IMR-90 (cell line): ENCODE data around the gene GPRC5C. TPM values are rescaled to one million over a fixed set of nuclear protein-coding genes. Genes with fewer than 3 reads are reported as not detected.

Experiments used
- ATAC-seq: fragments of 200-7000 bp; cut with Tn5 transposase; 2 replicates; pipeline ENCODE4 v1.9.1; 2020; ENCODE audit warnings: low read depth, mild to moderate bottlenecking, moderate library complexity
- BruUV-seq: library from RNA; stranded (reverse); fragments of 400-500 nt; replicated peaks from 2 replicates; lab custom pipeline; 2021; lab: Mats Ljungman, UMichigan
- CTCF ChIA-PET: fragments of 300-600 bp; formaldehyde crosslinking; extraction: SDS; loops from one replicate; lab custom pipeline; 2021; ENCODE audit warnings: antibody characterized with exemption; lab: Yijun Ruan, JAX
- POLR2A ChIA-PET: fragments of 300-600 bp; sonication (Branson Sonifier 250); formaldehyde crosslinking; loops from one replicate; lab custom pipeline; 2022; ENCODE audit warnings: antibody characterized with exemption; ENCODE audit not compliant: unreplicated experiment; lab: Charles Lee
- DNase-seq: peaks from one replicate; pipeline ENCODE4 v3.0.0; 2013
- H2AFZ ChIP-seq: replicated peaks from 2 replicates; pipeline ENCODE3; 2013; ENCODE audit warnings: low read length, mild to moderate bottlenecking; ENCODE audit not compliant: poor library complexity
- H2AK5ac ChIP-seq: 2 replicates; pipeline ENCODE4 v1.6.1; 2013; ENCODE audit warnings: low read depth, low read length, inconsistent platforms
- H2AK9ac ChIP-seq: replicated peaks from 2 replicates; pipeline ENCODE3; 2013; ENCODE audit warnings: mild to moderate bottlenecking, low read depth, low read length, moderate library complexity; ENCODE audit not compliant: poor library complexity
- H2BK120ac ChIP-seq: 2 replicates; pipeline ENCODE4 v1.6.1; 2013; ENCODE audit warnings: low read depth, low read length, inconsistent platforms
- H2BK15ac ChIP-seq: 3 replicates; pipeline ENCODE4 v1.6.1; 2013; ENCODE audit warnings: low read depth, low read length, inconsistent platforms
- H2BK20ac ChIP-seq: 2 replicates; pipeline ENCODE4 v1.6.1; 2013; ENCODE audit warnings: low read depth, mild to moderate bottlenecking, inconsistent platforms, low read length, moderate library complexity
- H2BK5ac ChIP-seq: 2 replicates; pipeline ENCODE4 v1.6.1; 2013; ENCODE audit warnings: mild to moderate bottlenecking, low read depth, low read length, inconsistent platforms; ENCODE audit not compliant: poor library complexity, severe bottlenecking
- H3K14ac ChIP-seq: replicated peaks from 2 replicates; pipeline ENCODE4 v1.6.1; 2013; ENCODE audit warnings: low read depth, low read length, inconsistent platforms
- H3K18ac ChIP-seq: 2 replicates; pipeline ENCODE4 v1.6.1; 2013; ENCODE audit warnings: low read depth, low read length, control low read depth
- H3K23ac ChIP-seq: 2 replicates; pipeline ENCODE4 v1.6.1; 2013; ENCODE audit warnings: low read depth, low read length, inconsistent platforms
- H3K27ac ChIP-seq: 2 replicates; pipeline ENCODE4 v1.5.1; 2013; ENCODE audit warnings: mild to moderate bottlenecking, control low read depth, low read length; ENCODE audit not compliant: insufficient read depth
- H3K27me3 ChIP-seq: 2 replicates; pipeline ENCODE4 v1.6.1; 2013; ENCODE audit warnings: low read length; ENCODE audit not compliant: control insufficient read depth, insufficient read depth
- H3K36me3 ChIP-seq: 2 replicates; pipeline ENCODE4 v1.6.1; 2013; ENCODE audit warnings: low read length, mixed read lengths; ENCODE audit not compliant: control insufficient read depth, insufficient read depth
- H3K4ac ChIP-seq: 2 replicates; pipeline ENCODE4 v1.6.1; 2013; ENCODE audit warnings: low read depth, low read length, inconsistent platforms
- H3K4me1 ChIP-seq: 2 replicates; pipeline ENCODE4 v1.6.1; 2013; ENCODE audit warnings: low read length, mixed read lengths; ENCODE audit not compliant: control insufficient read depth, insufficient read depth
- H3K4me2 ChIP-seq: 2 replicates; pipeline ENCODE4 v1.6.1; 2013; ENCODE audit warnings: low read depth, mild to moderate bottlenecking, control low read depth, low read length, moderate library complexity
- H3K4me3 ChIP-seq: 2 replicates; pipeline ENCODE4 v1.5.1; 2013; ENCODE audit warnings: low read depth, mild to moderate bottlenecking, control low read depth, low read length, moderate library complexity; ENCODE audit not compliant: insufficient read depth
- H3K56ac ChIP-seq: 2 replicates; pipeline ENCODE4 v1.6.1; 2013; ENCODE audit warnings: low read length, inconsistent platforms; ENCODE audit not compliant: insufficient read depth; ENCODE audit errors: extremely low read depth
- H3K79me1 ChIP-seq, 2 experiments: 2 replicates each; pipeline ENCODE4 v1.6.1; 2013; ENCODE audit warnings: low read length in 2 of 2, inconsistent platforms in 1 of 2, low read depth in 1 of 2
- H3K9ac ChIP-seq: 2 replicates; pipeline ENCODE4 v1.6.1; 2013; ENCODE audit warnings: low read depth, low read length, control low read depth
- H3K9me1 ChIP-seq: 2 replicates; pipeline ENCODE4 v1.6.1; 2013; ENCODE audit warnings: low read length, inconsistent platforms; ENCODE audit not compliant: insufficient read depth
- H3K9me3 ChIP-seq: 2 replicates; pipeline ENCODE4 v1.6.1; 2013; ENCODE audit warnings: low read length; ENCODE audit not compliant: control insufficient read depth, insufficient read depth
- H4K20me1 ChIP-seq: 2 replicates; pipeline ENCODE4 v1.6.1; 2013; ENCODE audit warnings: low read length, inconsistent platforms; ENCODE audit not compliant: insufficient read depth
- H4K5ac ChIP-seq: 2 replicates; pipeline ENCODE4 v1.6.1; 2013; ENCODE audit warnings: mild to moderate bottlenecking, low read depth, low read length, control low read depth
- H4K8ac ChIP-seq, 2 experiments: 2 replicates each; pipeline ENCODE4 v1.6.1; 2013; ENCODE audit warnings: low read depth in 2 of 2, low read length in 2 of 2, control low read depth in 1 of 2, inconsistent platforms in 1 of 2
- H4K91ac ChIP-seq: 2 replicates; pipeline ENCODE4 v1.6.1; 2013; ENCODE audit warnings: low read depth, low read length, inconsistent platforms; ENCODE audit not compliant: insufficient read depth
- BHLHE40 ChIP-seq: fragments of 150-350 bp; IDR thresholded peaks from 2 replicates; pipeline ENCODE4 v1.6.1; 2016; ENCODE audit warnings: mild to moderate bottlenecking, low read depth, low read length
- CEBPB ChIP-seq: IDR thresholded peaks from 2 replicates; pipeline ENCODE4 v1.6.1; 2012; ENCODE audit warnings: low read depth, low read length, improper control_type of control experiment
- ELK1 ChIP-seq: fragments of 150-350 bp; IDR thresholded peaks from 2 replicates; pipeline ENCODE4 v1.6.1; 2016; ENCODE audit warnings: low read depth, mild to moderate bottlenecking, low read length, moderate library complexity, borderline replicate concordance
- FOS ChIP-seq: fragments of 150-350 bp; IDR thresholded peaks from 2 replicates; pipeline ENCODE4 v1.6.1; 2016; ENCODE audit warnings: low read depth, low read length
- MAFK ChIP-seq: IDR thresholded peaks from 2 replicates; pipeline ENCODE4 v1.6.1; 2012; ENCODE audit warnings: low read depth, low read length, improper control_type of control experiment
- MAZ ChIP-seq: IDR thresholded peaks from 2 replicates; pipeline ENCODE4 v1.6.1; 2012; ENCODE audit warnings: low read depth, mild to moderate bottlenecking, low read length, improper control_type of control experiment, moderate library complexity, borderline replicate concordance
- MXI1 ChIP-seq: IDR thresholded peaks from 2 replicates; pipeline ENCODE4 v1.6.1; 2012; ENCODE audit warnings: low read depth, mild to moderate bottlenecking, low read length, moderate library complexity, borderline replicate concordance
- NFE2L2 ChIP-seq: fragments of 150-350 bp; IDR thresholded peaks from 2 replicates; pipeline ENCODE4 v1.6.1; 2016; ENCODE audit warnings: low read depth, mild to moderate bottlenecking, low read length
- POLR2A ChIP-seq: IDR thresholded peaks from 2 replicates; pipeline ENCODE4 v1.6.1; 2012; ENCODE audit warnings: mild to moderate bottlenecking, low read depth, low read length
- RAD21 ChIP-seq: IDR thresholded peaks from 2 replicates; pipeline ENCODE4 v1.6.1; 2012; ENCODE audit warnings: low read length, improper control_type of control experiment
- RCOR1 ChIP-seq: IDR thresholded peaks from 2 replicates; pipeline ENCODE4 v1.6.1; 2012; ENCODE audit warnings: mild to moderate bottlenecking, low read length, improper control_type of control experiment; ENCODE audit not compliant: insufficient replicate concordance
- RFX5 ChIP-seq: IDR thresholded peaks from 2 replicates; pipeline ENCODE4 v1.8.0; 2012; ENCODE audit warnings: low read depth, mild to moderate bottlenecking, low read length, moderate library complexity
- SMC3 ChIP-seq: fragments of 150-350 bp; IDR thresholded peaks from 2 replicates; pipeline ENCODE4 v1.6.1; 2016; ENCODE audit warnings: low read depth, mild to moderate bottlenecking, antibody characterized with exemption, low read length, moderate library complexity
- USF2 ChIP-seq: fragments of 150-350 bp; IDR thresholded peaks from 2 replicates; pipeline ENCODE4 v1.6.1; 2017; ENCODE audit warnings: mild to moderate bottlenecking, antibody characterized with exemption, low read length, low read depth
- WGBS, 2 experiments: methylation state at CpG; one replicate each; pipeline versions ENCODE4 v1.1.5 to v1.1.7; 2013; ENCODE audit warnings: missing lambda C conversion rate in 2 of 2; ENCODE audit not compliant: insufficient read length in 1 of 2; ENCODE audit errors: extremely low coverage in 2 of 2; 5-methylcytosine and 5-hydroxymethylcytosine counted together
- dilution Hi-C: fragments of 300-500 bp; cut with HindIII; formaldehyde crosslinking; loops from one replicate; pipeline ENCODE4 v1.14.3; 2018; ENCODE audit warnings: low sequenced_read_pairs; ENCODE audit not compliant: unreplicated experiment
- in situ Hi-C: fragments of 300-500 bp; cut with MboI; formaldehyde crosslinking; loops from 3 replicates; pipeline ENCODE4 v1.14.3; 2019; ENCODE audit warnings: low sequenced_read_pairs, inconsistent platforms, mixed read lengths
- intact Hi-C: fragments of 100-400 bp; cut with micrococcal nuclease; formaldehyde crosslinking; loops from 2 replicates; pipeline ENCODE4 v1.10.0; 2022
- polyA plus RNA-seq, 3 experiments: library from polyadenylated mRNA; depleted of rRNA; stranded (reverse); fragments of >200 nt; gene quantifications; 2 replicates each; pipeline ENCODE4 v1.2.3, GENCODE V29; 2012; ENCODE audit warnings: low replicate concordance in 1 of 3
- total RNA-seq: library from RNA; depleted of rRNA; stranded (reverse); fragments of >200 nt; gene quantifications from 2 replicates; pipeline ENCODE4 v1.2.3, GENCODE V29; 2012

Gene GPRC5C
- total and polyA plus RNA-seq, 2 of the 4 experiments (the other 2 are of a cell fraction) = not detected

- H3K4me3 ChIP-seq = no peak overlapping the region
- H4K8ac ChIP-seq = no peak overlapping the region
- no CpG with 5 or more reads among the region's 6 CpGs for WGBS, 2 experiments
- POLR2A ChIA-PET = no interaction called here
- no peak overlapping the region for H3K23ac ChIP-seq
- peaks cover 24% of the 10 kb centered on the region for H3K9me3 ChIP-seq
- no peak overlapping the region for H4K5ac ChIP-seq
- H2BK5ac ChIP-seq = no peak overlapping the region
- H3K56ac ChIP-seq = no peak overlapping the region
- CTCF ChIA-PET = no interaction called here
- no peak overlapping the region for H3K18ac ChIP-seq
- DNase-seq (no peak), ATAC-seq (no peak)
- H3K9ac ChIP-seq = no peak overlapping the region
- H2AFZ ChIP-seq = no peak overlapping the region
- no peak overlapping the region for H2AK9ac ChIP-seq
- no peaks in the 10 kb centered on the region for H3K27me3 ChIP-seq
- no TSS peak for BruUV-seq
- TF ChIP-seq NFE2L2 = no peak
- TF ChIP-seq SMC3 = no peak
- TF ChIP-seq ELK1 = no peak
- TF ChIP-seq RFX5 = no peak
- TF ChIP-seq FOS = no peak
- no peak for TF ChIP-seq USF2
- no peak for TF ChIP-seq MAFK
- no peak for TF ChIP-seq CEBPB
- no peak for TF ChIP-seq RCOR1
- no peak for TF ChIP-seq BHLHE40
- no peak for TF ChIP-seq POLR2A
- TF ChIP-seq MAZ = no peak
- TF ChIP-seq RAD21 = no peak
- TF ChIP-seq MXI1 = no peak
- no peak overlapping the region for H2BK15ac ChIP-seq
- no peak overlapping the region for H2BK120ac ChIP-seq
- H2BK20ac ChIP-seq = no peak overlapping the region
- H3K9me1 ChIP-seq = no peaks in the 10 kb centered on the region
- dilution Hi-C loops = no loop called here
- no peak overlapping the region for H2AK5ac ChIP-seq
- H3K4ac ChIP-seq = no peak overlapping the region
- H3K4me2 ChIP-seq = no peak overlapping the region
- H4K20me1 ChIP-seq = no peaks in the 10 kb centered on the region
- in situ Hi-C loops = no loop called here
- H3K79me1 ChIP-seq = no peaks in the 10 kb centered on the region
- H3K4me1 ChIP-seq = no peaks in the 10 kb centered on the region
- H3K27ac ChIP-seq = no peak overlapping the region
- no peak overlapping the region for H4K91ac ChIP-seq
- no peak overlapping the region for H3K14ac ChIP-seq
- H3K36me3 ChIP-seq = no peaks in the 10 kb centered on the region
- intact Hi-C loops = no loop called here
Observed at GRCh38 chr17:74442291-74442669, 10.4 kb downstream of the GPRC5C start.
